ENCODE measurements around the gene TRMT1. TPM values are rescaled to one million over a fixed set of nuclear protein-coding genes. Genes with fewer than 3 reads are reported as not detected.

The TRMT1 gene
- total RNA-seq, 1 experiment from 2014 or later = 107 TPM

GRCh38 chr19:13097033-13097462 lies 19.5 kb downstream of the TRMT1 start:
- no peak for DNase-seq (ENCODE audit: low read depth)
- in situ Hi-C loops (cut with HindIII; ENCODE audit: low pct_unique_long_range_greater_than_20kb, low sequenced_read_pairs) = no loop called here

- in situ Hi-C loops (cut with HindIII; ENCODE audit: low pct_unique_long_range_greater_than_20kb, low sequenced_read_pairs) = no loop called here
These were observed 20.3 kb downstream of the TRMT1 start for GRCh38 chr19:13095934-13096927.

DNA sequence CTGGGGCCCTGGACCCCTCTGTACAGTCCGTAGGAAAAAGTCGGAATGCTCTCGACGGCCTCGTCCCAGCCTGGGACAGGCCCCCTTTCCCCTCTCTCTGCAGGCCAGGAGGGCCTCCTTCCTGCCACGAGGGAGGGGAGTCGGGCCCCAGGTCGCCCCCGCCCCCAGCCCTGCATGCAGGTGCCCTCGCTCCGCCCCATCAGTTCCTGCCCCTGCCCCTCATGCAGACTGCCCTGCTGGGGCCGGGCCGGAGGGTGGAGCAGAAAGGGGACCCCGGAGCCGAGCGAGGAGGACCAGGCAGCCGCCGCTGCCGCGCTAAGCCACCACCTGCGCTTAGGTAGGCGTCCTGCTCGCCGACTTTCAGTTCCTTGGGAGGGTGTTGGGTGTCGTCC lies 21.2 kb downstream of the TRMT1 start:
- in situ Hi-C loops (cut with HindIII; ENCODE audit: low pct_unique_long_range_greater_than_20kb, low sequenced_read_pairs) = no loop called here
- no peak for DNase-seq (ENCODE audit: low read depth)

More at GRCh38 chr19:13095934-13096927, 20.3 kb downstream of the TRMT1 start:
- no peak for DNase-seq (ENCODE audit: low read depth)

GRCh38 chr19:13094771-13095392 lies 21.7 kb downstream of the TRMT1 start:
- in situ Hi-C loops (cut with HindIII; ENCODE audit: low pct_unique_long_range_greater_than_20kb, low sequenced_read_pairs) = no loop called here
- DNase-seq (ENCODE audit: low read depth) = no peak

DNA sequence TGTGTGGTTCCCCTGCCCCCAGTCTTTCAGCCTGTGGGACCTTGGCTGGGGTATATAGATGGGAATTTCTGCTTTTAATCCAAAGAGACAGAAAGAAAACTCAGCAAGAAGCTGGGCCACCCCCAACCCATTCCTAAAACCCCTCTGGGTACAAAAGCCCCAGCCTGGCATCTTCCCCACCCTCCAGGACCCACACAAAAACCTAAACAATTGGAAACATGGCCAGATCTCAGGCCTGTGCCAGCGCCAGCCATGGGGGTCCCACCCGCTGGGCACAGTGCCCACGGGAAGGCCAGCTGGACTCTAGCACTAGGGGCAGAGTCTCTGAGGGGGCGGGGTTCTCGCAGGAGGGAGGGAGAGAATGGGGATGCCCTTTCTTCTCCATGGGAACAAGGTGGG lies 22.4 kb downstream of the TRMT1 start:
- DNase-seq (ENCODE audit: low read depth) = no peak
- in situ Hi-C loops (cut with HindIII; ENCODE audit: low pct_unique_long_range_greater_than_20kb, low sequenced_read_pairs) = no loop called here

DNA sequence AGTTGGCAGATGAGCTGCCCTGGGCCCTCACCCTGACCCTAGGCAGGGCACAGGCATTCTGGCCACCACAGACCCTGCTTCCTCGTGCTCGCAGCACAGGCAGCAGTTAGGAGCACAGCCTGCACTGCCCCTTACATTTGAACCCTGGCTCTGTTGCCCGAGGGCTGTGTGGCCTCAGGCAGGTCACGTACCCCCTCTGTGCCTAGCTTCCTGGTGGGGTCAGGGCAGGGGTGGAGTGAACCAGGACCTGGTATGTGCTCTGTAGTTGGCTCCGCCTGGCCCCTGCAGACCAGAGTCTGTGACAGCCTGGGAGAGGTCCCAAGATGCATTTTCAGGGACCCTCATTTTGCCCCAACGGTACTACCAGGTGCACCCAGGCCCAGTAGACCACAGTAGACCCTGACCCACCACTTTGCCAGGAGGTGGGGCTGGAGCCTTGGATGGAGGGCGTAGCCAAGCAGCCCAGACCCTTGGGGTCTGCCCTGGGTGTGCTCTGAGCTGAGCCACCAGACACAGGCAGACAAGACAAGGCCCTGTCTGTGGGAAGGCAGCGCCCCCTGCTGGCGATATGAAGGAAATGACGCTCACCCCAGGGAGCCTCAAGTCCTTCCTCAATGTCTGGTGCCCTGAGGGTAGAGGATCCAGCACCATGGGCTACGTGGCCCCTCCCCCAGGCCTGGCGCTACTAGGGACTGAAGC lies 23.0 kb downstream of the TRMT1 start:
- in situ Hi-C loops (cut with HindIII; ENCODE audit: low pct_unique_long_range_greater_than_20kb, low sequenced_read_pairs) = no loop called here
- peak; percentile 68 for DNase-seq (ENCODE audit: low read depth)

DNA sequence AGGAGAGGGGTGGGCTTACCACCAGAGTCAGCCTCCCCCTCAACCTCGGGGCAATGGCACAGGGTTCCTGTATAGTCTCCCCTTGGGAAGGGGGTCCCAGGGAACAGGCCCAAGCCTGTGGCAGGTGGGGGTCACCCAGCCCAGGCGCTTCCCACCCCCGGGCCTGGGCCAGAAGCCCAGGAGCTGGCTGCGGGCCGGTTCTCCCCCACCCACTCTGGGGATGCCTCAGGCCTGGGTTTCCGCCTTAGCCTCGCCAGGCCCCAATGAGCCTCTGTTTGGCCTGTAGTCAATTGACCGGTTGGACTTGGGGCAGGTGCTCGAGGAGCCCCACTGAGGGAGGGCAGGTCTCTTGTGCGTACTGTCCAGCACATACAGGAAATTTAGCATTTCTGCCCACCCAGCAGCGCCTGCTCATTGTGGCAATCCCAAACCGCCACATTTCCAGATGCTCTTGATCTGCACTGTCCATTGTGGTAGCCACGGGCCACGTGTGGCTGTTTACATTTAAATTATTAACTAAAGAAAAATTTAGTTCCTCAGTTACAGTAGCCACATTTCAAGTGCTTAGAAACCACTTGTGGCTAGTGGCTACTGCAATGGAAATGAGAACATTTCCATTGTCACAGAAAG lies 23.8 kb downstream of the TRMT1 start:
- DNase-seq (ENCODE audit: low read depth) = no peak
- in situ Hi-C loops (cut with HindIII; ENCODE audit: low pct_unique_long_range_greater_than_20kb, low sequenced_read_pairs) = no loop called here

- no peak for DNase-seq (ENCODE audit: low read depth)
- in situ Hi-C loops (cut with HindIII; ENCODE audit: low pct_unique_long_range_greater_than_20kb, low sequenced_read_pairs) = no loop called here
These were observed 24.4 kb downstream of the TRMT1 start for GRCh38 chr19:13092158-13092543.

- in situ Hi-C loops (cut with HindIII; ENCODE audit: low pct_unique_long_range_greater_than_20kb, low sequenced_read_pairs) = no loop called here
- DNase-seq (ENCODE audit: low read depth) = peak; percentile 34
These were observed 25.0 kb downstream of the TRMT1 start for GRCh38 chr19:13091400-13092157.

DNA sequence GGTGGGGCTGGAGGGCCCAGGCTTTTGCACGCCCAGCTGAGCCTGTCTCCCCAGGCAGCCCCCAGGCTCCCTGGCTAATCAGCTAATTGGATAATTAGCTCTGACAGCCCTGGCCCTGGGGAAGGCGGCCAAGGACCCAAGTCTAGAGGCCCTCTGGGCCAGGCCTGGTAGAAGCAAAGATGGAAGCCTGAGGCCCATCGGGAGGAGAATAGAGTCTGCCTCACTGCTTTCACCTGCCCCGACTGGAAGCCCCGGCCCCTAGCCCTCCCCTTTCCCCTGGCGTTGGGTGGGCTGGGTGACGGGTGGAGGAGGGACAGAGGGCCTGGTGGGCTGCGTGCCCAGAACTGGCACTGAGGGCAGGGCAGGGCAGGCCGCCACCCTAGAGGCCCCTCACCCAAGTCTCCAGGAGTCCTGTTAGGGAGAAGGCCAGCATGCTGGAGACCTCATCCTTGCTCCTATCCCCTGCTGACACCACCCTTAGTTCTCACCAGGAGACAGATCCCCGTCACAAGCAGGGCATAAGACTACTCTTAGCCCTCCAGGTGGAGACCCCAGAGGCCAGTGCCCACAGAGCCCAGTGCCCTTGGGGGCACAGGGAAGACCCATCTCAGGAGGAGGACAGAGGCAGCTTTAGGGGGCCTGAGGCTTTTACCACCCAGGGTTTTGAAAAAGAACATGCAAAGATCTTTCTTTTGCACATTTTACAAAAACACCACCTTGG lies 25.9 kb downstream of the TRMT1 start:
- DNase-seq (ENCODE audit: low read depth) = no peak

DNA sequence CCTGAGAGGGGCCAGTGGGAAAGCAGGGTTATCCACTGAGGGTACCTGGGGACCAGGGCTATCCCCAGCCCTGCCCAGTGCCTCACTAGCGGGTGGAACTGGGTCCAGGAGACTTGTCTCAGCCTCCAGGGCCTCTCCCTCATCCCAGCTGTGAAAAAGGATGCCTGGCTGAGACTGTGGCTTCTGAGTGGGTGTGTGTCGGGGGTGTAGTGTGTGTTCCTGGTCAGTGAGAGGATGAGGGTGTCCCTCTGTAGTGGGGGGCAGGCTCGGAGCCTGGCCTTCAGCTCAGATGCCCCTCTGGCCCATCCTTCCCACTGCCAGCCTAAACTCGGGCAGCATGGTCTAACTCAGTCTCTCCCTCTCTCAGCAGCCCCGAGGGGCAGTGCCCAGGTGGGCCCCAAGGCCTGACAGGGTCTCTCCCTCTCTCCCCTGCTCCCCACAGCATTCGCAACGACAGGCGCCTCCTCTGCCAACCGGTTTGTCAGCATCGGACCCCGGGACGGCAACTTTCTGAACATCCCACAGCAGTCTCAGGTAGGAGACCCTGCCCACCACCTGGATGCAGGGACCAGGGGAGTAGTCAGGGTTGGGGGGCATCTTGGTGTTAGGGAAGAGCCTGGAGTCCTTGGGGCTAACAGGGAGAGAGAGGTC lies 26.6 kb downstream of the TRMT1 start:
- DNase-seq (ENCODE audit: low read depth) = no peak
- in situ Hi-C loops (cut with HindIII; ENCODE audit: low pct_unique_long_range_greater_than_20kb, low sequenced_read_pairs) = no loop called here

More for the DNA sequence above, 25.9 kb downstream of the TRMT1 start:
- in situ Hi-C loops (cut with HindIII; ENCODE audit: low pct_unique_long_range_greater_than_20kb, low sequenced_read_pairs) = no loop called here

- no peak for DNase-seq (ENCODE audit: low read depth)
- in situ Hi-C loops (cut with HindIII; ENCODE audit: low pct_unique_long_range_greater_than_20kb, low sequenced_read_pairs) = no loop called here
These were observed 27.2 kb downstream of the TRMT1 start for GRCh38 chr19:13089139-13089856.

GRCh38 chr19:13087795-13088537 lies 28.6 kb downstream of the TRMT1 start:
- in situ Hi-C loops (cut with HindIII; ENCODE audit: low pct_unique_long_range_greater_than_20kb, low sequenced_read_pairs) = no loop called here
- DNase-seq (ENCODE audit: low read depth) = no peak

DNA sequence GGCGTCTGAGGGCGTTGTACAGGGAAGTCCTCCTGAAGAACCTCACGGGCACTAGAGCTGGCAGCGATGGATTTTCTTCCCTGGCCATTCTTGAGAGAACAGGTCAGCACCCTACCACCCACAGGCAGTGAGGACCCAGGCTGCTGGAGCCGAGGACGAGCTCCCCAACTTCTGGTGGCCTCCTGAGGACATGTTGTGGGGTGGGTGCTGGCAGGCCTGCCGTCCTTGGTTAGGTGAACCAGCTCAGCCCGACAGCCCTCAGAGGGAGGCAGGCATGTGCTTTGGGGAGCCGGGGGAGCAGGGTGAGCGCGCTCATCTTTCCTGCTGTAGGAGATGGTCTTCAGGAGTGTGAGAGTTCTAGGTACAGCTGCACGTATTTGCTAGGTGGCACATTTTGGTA lies 29.2 kb downstream of the TRMT1 start:
- no peak for DNase-seq (ENCODE audit: low read depth)
- in situ Hi-C loops (cut with HindIII; ENCODE audit: low pct_unique_long_range_greater_than_20kb, low sequenced_read_pairs) = no loop called here

- DNase-seq (ENCODE audit: low read depth) = no peak
- in situ Hi-C loops (cut with HindIII; ENCODE audit: low pct_unique_long_range_greater_than_20kb, low sequenced_read_pairs) = no loop called here
These were observed 30.2 kb downstream of the TRMT1 start for GRCh38 chr19:13086341-13086740.

DNA sequence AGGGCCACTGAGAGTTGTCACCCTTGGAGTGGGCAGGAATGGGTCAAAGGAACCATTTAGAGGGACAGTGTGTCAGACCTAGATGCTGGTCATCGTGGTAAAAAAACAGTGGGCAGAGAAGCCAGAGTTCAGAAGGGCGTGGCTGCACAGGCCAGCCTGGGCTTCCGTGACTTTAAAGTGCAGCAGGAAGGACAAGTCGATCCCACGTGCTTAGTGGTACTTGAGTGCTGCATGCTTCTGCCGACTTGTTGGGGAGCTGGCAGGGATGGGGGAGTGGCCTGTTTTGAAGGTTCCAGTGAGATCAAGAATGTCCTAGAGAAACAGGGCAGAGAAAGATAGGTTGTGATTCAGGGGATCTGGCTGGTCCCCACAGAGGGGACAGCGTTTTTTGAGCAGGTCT lies 30.9 kb downstream of the TRMT1 start:
- in situ Hi-C loops (cut with HindIII; ENCODE audit: low pct_unique_long_range_greater_than_20kb, low sequenced_read_pairs) = no loop called here
- no peak for DNase-seq (ENCODE audit: low read depth)

All from Caki2 (cell line).